Gastrocnemius medialis (tissue), 4 donors: ENCODE results near the gene PCMT1. TPM values are rescaled to one million over a fixed set of nuclear protein-coding genes. Genes with fewer than 3 reads are reported as not detected.

ENCODE experiments used
- ATAC-seq, 2 donors: fragments of 150-250 bp; one replicate each; pipeline ENCODE4 v1.9.1; 2016
- DNase-seq, 2 donors: peaks; one replicate each; pipeline ENCODE4 v3.0.0-alpha.2; 2019
- H3K27ac ChIP-seq, 4 donors: fragments of 200-600 bp; sonication (generic); 1 replicate in 1 of 4; 2 replicates in 3 of 4; pipeline ENCODE4 v1.5.1; 2016 to 2018; ENCODE audit warnings: mild to moderate bottlenecking in 2 of 4, moderate library complexity in 1 of 4
- H3K27me3 ChIP-seq, 3 donors: fragments of 200-600 bp; sonication (generic) in 2 of 3; 1 replicate in 1 of 3; 2 replicates in 2 of 3; pipeline versions ENCODE4 v1.5.1 to v1.6.0; 2016 to 2019; ENCODE audit warnings: mild to moderate bottlenecking in 1 of 3, moderate library complexity in 1 of 3
- H3K36me3 ChIP-seq, 2 donors: fragments of 200-600 bp; sonication (generic) in 1 of 2; one replicate each; pipeline ENCODE4 v1.5.1; 2017 to 2018
- H3K4me1 ChIP-seq, 2 donors: fragments of 200-600 bp; sonication (generic) in 1 of 2; one replicate each; pipeline ENCODE4 v1.5.1; 2016 to 2017; ENCODE audit warnings: mild to moderate bottlenecking in 2 of 2
- H3K4me3 ChIP-seq, 4 donors: fragments of 200-600 bp; sonication (generic) in 3 of 4; 1 replicate in 1 of 4; 2 replicates in 3 of 4; pipeline ENCODE4 v1.5.1; 2016 to 2019; ENCODE audit warnings: mild to moderate bottlenecking in 2 of 4
- H3K9me3 ChIP-seq, 3 donors: fragments of 200-600 bp; sonication (generic) in 2 of 3; 1 replicate in 1 of 3; 2 replicates in 2 of 3; pipeline ENCODE4 v1.5.1; 2016 to 2019
- POLR2A ChIP-seq, 2 donors: fragments of 450-650 bp; IDR thresholded peaks; one replicate each; pipeline ENCODE4 v1.6.1; 2017; ENCODE audit warnings: antibody characterized with exemption in 2 of 2, mild to moderate bottlenecking in 2 of 2, moderate library complexity in 2 of 2
- in situ Hi-C, 4 donors: fragments of 200-750 bp; cut with MboI; loops; one replicate each; pipeline versions ENCODE4 v1.15.0 to v1.8.0; 2017; ENCODE audit warnings: low sequenced_read_pairs in 4 of 4
- intact Hi-C: fragments of 100-400 bp; cut with DNase I; formaldehyde crosslinking; loops from one replicate; pipeline ENCODE4 v1.15.1; 2023; ENCODE audit warnings: low total_unique reads
- total RNA-seq, 4 donors: library from RNA; depleted of rRNA; stranded (reverse); fragments of >200 nt; gene quantifications; one replicate each; pipeline versions ENCODE4 v1.1.0 to v1.2.3, GENCODE V29; 2016
- TF ChIP-seq, protein P1 (sequence below), 5 experiments: fragments of 450-650 bp in 3 of 5; fragments of 200-600 bp in 2 of 5; sonication (generic) in 2 of 5; IDR thresholded peaks in 4 of 5; conservative IDR thresholded peaks in 1 of 5; 1 replicate in 4 of 5; 2 replicates in 1 of 5; pipeline ENCODE4 v1.5.1; 2016 to 2019; ENCODE audit warnings: antibody characterized with exemption in 5 of 5, mild to moderate bottlenecking in 3 of 5, moderate library complexity in 3 of 5

PCMT1 gene
- total RNA-seq, 4 donors from 2014 or later, result 150 to 448 (median 353) TPM

DNA sequence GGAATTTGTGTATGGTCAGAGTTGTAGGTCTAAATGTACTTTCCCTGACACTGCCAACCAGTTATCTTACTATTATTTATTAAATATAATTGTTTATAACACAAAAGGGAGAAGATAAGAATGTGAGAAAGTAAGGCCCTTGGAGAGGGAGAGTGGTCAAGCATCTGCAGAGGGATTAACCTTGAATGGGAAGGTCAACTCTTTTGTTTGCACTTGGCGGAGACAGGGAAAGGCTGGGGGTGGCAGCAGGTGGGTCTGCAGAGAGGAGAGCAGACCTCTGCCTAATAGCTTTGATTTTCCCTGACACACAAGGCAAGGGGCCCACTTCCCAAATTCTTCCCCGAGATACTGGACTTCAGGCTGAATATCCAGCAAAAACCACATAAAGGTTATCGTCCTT, 110.4 kb downstream of the PCMT1 start:
- in situ Hi-C loops (no loop called here), intact Hi-C loops (loop anchor here (10.0 kb wide), 1 partner anchor 215 kb away; the partner anchor contains the start of gene KATNA1)
- no peaks in the 10 kb centered on the region for H3K27me3 ChIP-seq
- no peak for DNase-seq
- ATAC-seq, result no peak
- no peak overlapping the region for H3K4me3 ChIP-seq
- peak overlapping the region in 3 of 4 donors; percentile 1 to 51 (median 43) for H3K27ac ChIP-seq
- no peaks in the 10 kb centered on the region for H3K36me3 ChIP-seq
- peaks cover 30 to 41% of the 10 kb centered on the region in 2 donors for H3K4me1 ChIP-seq
- no peaks in the 10 kb centered on the region for H3K9me3 ChIP-seq
- TF ChIP-seq, protein P1, sequence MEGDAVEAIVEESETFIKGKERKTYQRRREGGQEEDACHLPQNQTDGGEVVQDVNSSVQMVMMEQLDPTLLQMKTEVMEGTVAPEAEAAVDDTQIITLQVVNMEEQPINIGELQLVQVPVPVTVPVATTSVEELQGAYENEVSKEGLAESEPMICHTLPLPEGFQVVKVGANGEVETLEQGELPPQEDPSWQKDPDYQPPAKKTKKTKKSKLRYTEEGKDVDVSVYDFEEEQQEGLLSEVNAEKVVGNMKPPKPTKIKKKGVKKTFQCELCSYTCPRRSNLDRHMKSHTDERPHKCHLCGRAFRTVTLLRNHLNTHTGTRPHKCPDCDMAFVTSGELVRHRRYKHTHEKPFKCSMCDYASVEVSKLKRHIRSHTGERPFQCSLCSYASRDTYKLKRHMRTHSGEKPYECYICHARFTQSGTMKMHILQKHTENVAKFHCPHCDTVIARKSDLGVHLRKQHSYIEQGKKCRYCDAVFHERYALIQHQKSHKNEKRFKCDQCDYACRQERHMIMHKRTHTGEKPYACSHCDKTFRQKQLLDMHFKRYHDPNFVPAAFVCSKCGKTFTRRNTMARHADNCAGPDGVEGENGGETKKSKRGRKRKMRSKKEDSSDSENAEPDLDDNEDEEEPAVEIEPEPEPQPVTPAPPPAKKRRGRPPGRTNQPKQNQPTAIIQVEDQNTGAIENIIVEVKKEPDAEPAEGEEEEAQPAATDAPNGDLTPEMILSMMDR (IDR thresholded peaks at IDR 0.05 in 4 of 5, conservative IDR thresholded peaks at IDR 0.05 in 1 of 5), result no peak
- no peak for TF ChIP-seq POLR2A (IDR thresholded peaks at IDR 0.05)

DNA sequence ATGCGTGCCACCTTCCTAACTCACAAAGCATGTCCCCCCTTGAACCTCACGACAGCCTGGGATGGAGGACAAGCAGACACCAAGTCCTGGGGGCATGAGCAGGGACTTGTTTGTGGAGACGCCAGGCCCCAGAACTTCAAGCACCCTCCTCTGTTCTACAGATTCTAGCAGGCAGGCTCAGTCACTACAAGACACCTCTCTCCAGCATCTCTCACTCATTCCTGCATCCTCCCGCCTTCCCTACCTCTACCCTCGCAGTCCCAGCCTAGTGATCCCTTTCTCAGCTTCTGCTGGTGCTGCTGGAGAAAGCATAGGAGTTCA, 110.9 kb downstream of the PCMT1 start:
- DNase-seq (no peak), ATAC-seq (no peak)
- no peaks in the 10 kb centered on the region for H3K9me3 ChIP-seq
- H3K36me3 ChIP-seq, result no peaks in the 10 kb centered on the region
- no peak overlapping the region for H3K27ac ChIP-seq
- intact Hi-C loops, result loop anchor here (10.0 kb wide), 1 partner anchor 216 kb away; the partner anchor contains the start of gene KATNA1
- no peak overlapping the region for H3K4me3 ChIP-seq
- H3K4me1 ChIP-seq, result peaks cover 30 to 41% of the 10 kb centered on the region in 2 donors
- no peak for TF ChIP-seq POLR2A (IDR thresholded peaks at IDR 0.05)
- TF ChIP-seq, protein P1 (IDR thresholded peaks at IDR 0.05 in 4 of 5, conservative IDR thresholded peaks at IDR 0.05 in 1 of 5), result no peak
- in situ Hi-C loops, result no loop called here
- H3K27me3 ChIP-seq, result no peaks in the 10 kb centered on the region

Other genes with a start within 250 kb of the PCMT1 start
- gene PPIL4, start 203.7 kb upstream of the PCMT1 start, total RNA-seq, result 10 to 100 TPM; 14.9 to 26.2 (median 18.5) TPM
- gene GINM1, start 183.4 kb upstream of the PCMT1 start, total RNA-seq, result 10 to 100 TPM; 28.9 to 39.4 (median 33.1) TPM
- gene KATNA1, start 101.0 kb upstream of the PCMT1 start, total RNA-seq, result 10 to 100 TPM; 16.0 to 29.3 (median 26.0) TPM
- 10 to 100 TPM in 3 of 4 donors, 1 to 10 TPM in 1; 6.3 to 21.8 (median 14.4) TPM for gene LATS1, start 31.6 kb upstream of the PCMT1 start, total RNA-seq
- 10 to 100 TPM; 15.0 to 42.0 (median 16.7) TPM for gene NUP43, start 3.2 kb upstream of the PCMT1 start, total RNA-seq
- gene LRP11, start 114.6 kb downstream of the PCMT1 start, total RNA-seq, result 10 to 100 TPM in 1 of 4 donors, 1 to 10 TPM in 3; 5.5 to 19.8 (median 6.1) TPM
- gene RAET1E, start 148.4 kb downstream of the PCMT1 start, total RNA-seq, result 1 to 10 TPM in 1 of 4 donors, not detected in 3; 3.9 TPM
- gene RAET1G, start 173.4 kb downstream of the PCMT1 start, total RNA-seq, result under 1 TPM in 1 of 4 donors, not detected in 3; 0.89 TPM
- gene ULBP2, start 192.3 kb downstream of the PCMT1 start, total RNA-seq, result under 1 TPM in 2 of 4 donors, not detected in 2; 0.44 to 0.49 TPM
- under 1 TPM in 1 of 4 donors, not detected in 3; 0.16 TPM for gene ULBP1, start 214.2 kb downstream of the PCMT1 start, total RNA-seq